ENCODE data around the gene MAGI1. TPM values are rescaled to one million over a fixed set of nuclear protein-coding genes. Genes with fewer than 3 reads are reported as not detected.

The MAGI1 gene
- polyA plus RNA-seq, 10 donors, result 9.5 to 18.3 (median 14.3) TPM

GRCh38 chr3:65974509-65974908, 64.2 kb downstream of the MAGI1 start:
- DNase-seq, result no peak

- DNase-seq, result no peak
Observed at GRCh38 chr3:65972765-65973164, 66.0 kb downstream of the MAGI1 start.

GRCh38 chr3:65971293-65972252, 67.1 kb downstream of the MAGI1 start:
- no peak for DNase-seq

GRCh38 chr3:65968996-65969395, 69.7 kb downstream of the MAGI1 start:
- DNase-seq, result no peak

- no peak for DNase-seq
Observed at GRCh38 chr3:65967451-65967850, 71.3 kb downstream of the MAGI1 start.

GRCh38 chr3:65964838-65965237, 73.9 kb downstream of the MAGI1 start:
- no peak for DNase-seq

- peak in 1 of 3 donors; percentile 87 for DNase-seq
Observed at GRCh38 chr3:65963787-65964677, 74.7 kb downstream of the MAGI1 start.

- DNase-seq, result no peak
Observed at GRCh38 chr3:65961733-65962132, 77.0 kb downstream of the MAGI1 start.

- no peak for DNase-seq
Observed at GRCh38 chr3:65961128-65961527, 77.6 kb downstream of the MAGI1 start.

- DNase-seq, result no peak
Observed at GRCh38 chr3:65960087-65960486, 78.6 kb downstream of the MAGI1 start.

GRCh38 chr3:65958216-65958615, 80.5 kb downstream of the MAGI1 start:
- no peak for DNase-seq

GRCh38 chr3:65955792-65956477, 82.8 kb downstream of the MAGI1 start:
- DNase-seq, result no peak

GRCh38 chr3:65953881-65954733, 84.6 kb downstream of the MAGI1 start:
- DNase-seq, result peak in 1 of 3 donors; percentile 40

GRCh38 chr3:65953301-65953812, 85.4 kb downstream of the MAGI1 start:
- no peak for DNase-seq

GRCh38 chr3:65952842-65953241, 85.9 kb downstream of the MAGI1 start:
- no peak for DNase-seq

- DNase-seq, result no peak
Observed at GRCh38 chr3:65951836-65952505, 86.7 kb downstream of the MAGI1 start.

GRCh38 chr3:65950340-65951326, 88.1 kb downstream of the MAGI1 start:
- DNase-seq, result no peak

GRCh38 chr3:65948841-65949573, 89.7 kb downstream of the MAGI1 start:
- DNase-seq, result no peak

Measured in muscle of back (tissue), 11 donors.